Forelimb muscle (tissue), 1 donor: ENCODE measurements around the gene ABCA7. TPM values are rescaled to one million over a fixed set of nuclear protein-coding genes. Genes with fewer than 3 reads are reported as not detected.
"Not testable (repeated sequence)": the region's sequence is repeated elsewhere in the genome, so short reads cannot be mapped to it uniquely, and the experiment has no call there.

Source experiments
- DNase-seq: peaks from one replicate; pipeline ENCODE4 v3.0.0-alpha.2; 2013; ENCODE audit warnings: low read depth
- polyA plus RNA-seq: library from polyadenylated mRNA; unstranded; fragments of 120-200 nt; gene quantifications from one replicate; pipeline ENCODE4 v1.2.1, GENCODE V29; 2013; ENCODE audit not compliant: insufficient read length

ABCA7 gene
- polyA plus RNA-seq, 1 donor, result 20.6 TPM

DNA sequence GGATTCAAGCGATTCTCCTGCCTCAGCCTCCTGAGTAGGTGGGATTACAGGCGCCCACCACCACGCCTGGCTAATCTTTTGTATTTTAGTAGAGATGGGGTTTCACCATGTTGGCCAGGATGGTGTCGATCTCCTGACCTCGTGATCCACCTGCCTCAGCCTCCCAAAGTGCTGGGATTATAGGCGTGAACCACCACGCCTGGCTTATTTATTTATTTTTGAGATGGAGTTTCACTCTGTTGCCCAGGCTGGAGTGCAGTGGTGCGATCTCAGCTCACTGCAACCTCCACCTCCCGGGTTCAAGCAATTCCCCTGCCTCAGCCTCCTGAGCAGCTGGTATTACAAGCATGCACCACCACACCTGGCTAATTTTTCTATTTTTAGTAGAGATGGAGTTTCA lies 74.8 kb downstream of the ABCA7 start:
- DNase-seq, result not testable (repeated sequence)

Other genes with a start within 250 kb of the ABCA7 start
- 101 TPM for gene PTBP1, start 242.7 kb upstream of the ABCA7 start, polyA plus RNA-seq
- gene PLPPR3, start 218.2 kb upstream of the ABCA7 start, polyA plus RNA-seq, result 0.52 TPM
- gene AZU1, start 212.3 kb upstream of the ABCA7 start, polyA plus RNA-seq, result 1.7 TPM
- 2.6 TPM for gene PRTN3, start 199.1 kb upstream of the ABCA7 start, polyA plus RNA-seq
- gene ELANE, start 187.8 kb upstream of the ABCA7 start, polyA plus RNA-seq, result 0.40 TPM
- 1.4 TPM for gene CFD, start 180.4 kb upstream of the ABCA7 start, polyA plus RNA-seq
- gene MED16, start 146.9 kb upstream of the ABCA7 start, polyA plus RNA-seq, result 33.7 TPM
- not detected for gene RNU6-9, start 146.6 kb upstream of the ABCA7 start, polyA plus RNA-seq
- 27.5 TPM for gene R3HDM4, start 126.9 kb upstream of the ABCA7 start, polyA plus RNA-seq
- gene KISS1R, start 122.8 kb upstream of the ABCA7 start, polyA plus RNA-seq, result not detected
- 11.4 TPM for gene ARID3A, start 114.1 kb upstream of the ABCA7 start, polyA plus RNA-seq
- 23.5 TPM for gene WDR18, start 55.8 kb upstream of the ABCA7 start, polyA plus RNA-seq
- gene GRIN3B, start 39.7 kb upstream of the ABCA7 start, polyA plus RNA-seq, result 0.13 TPM
- gene TMEM259, start 19.0 kb upstream of the ABCA7 start, polyA plus RNA-seq, result 75.5 TPM
- not detected for gene RNU6-2, start 18.6 kb upstream of the ABCA7 start, polyA plus RNA-seq
- gene CNN2, start 13.5 kb upstream of the ABCA7 start, polyA plus RNA-seq, result 45.2 TPM
- gene ARHGAP45, start 27.1 kb downstream of the ABCA7 start, polyA plus RNA-seq, result 8.4 TPM
- gene POLR2E, start 55.3 kb downstream of the ABCA7 start, polyA plus RNA-seq, result 109 TPM
- gene GPX4, start 63.9 kb downstream of the ABCA7 start, polyA plus RNA-seq, result 137 TPM
- gene SBNO2, start 134.2 kb downstream of the ABCA7 start, polyA plus RNA-seq, result 11.6 TPM
- gene STK11, start 165.7 kb downstream of the ABCA7 start, polyA plus RNA-seq, result 50.5 TPM
- 1.3 TPM for gene CBARP, start 197.9 kb downstream of the ABCA7 start, polyA plus RNA-seq
- gene ATP5F1D, start 201.6 kb downstream of the ABCA7 start, polyA plus RNA-seq, result 167 TPM
- gene MIDN, start 208.5 kb downstream of the ABCA7 start, polyA plus RNA-seq, result 41.7 TPM
- gene CIRBP, start 229.2 kb downstream of the ABCA7 start, polyA plus RNA-seq, result 483 TPM
- gene FAM174C, start 235.4 kb downstream of the ABCA7 start, polyA plus RNA-seq, result 13.7 TPM
- gene EFNA2, start 245.8 kb downstream of the ABCA7 start, polyA plus RNA-seq, result 1.1 TPM